ENCODE results near the gene MYOM3. TPM values are rescaled to one million over a fixed set of nuclear protein-coding genes. Genes with fewer than 3 reads are reported as not detected.

MYOM3 gene
- total and polyA plus RNA-seq, 2 of the 13 experiments (the other 11 are each of a cell fraction or from before 2014, with no cell fraction given) = 5.8 to 15.3 TPM

- TF ChIP-seq POGK (CRISPR knock-in tag; conservative IDR thresholded peaks at IDR 0.05) (peak; percentile 80; the same call in 1 of the 2 replicates), FOSL2 (CRISPR knock-in tag; IDR thresholded peaks at IDR 0.05) (peak; percentile 78), MAX (IDR thresholded peaks at IDR 0.05) (no peak), ZZZ3 (CRISPR knock-in tag; IDR thresholded peaks at IDR 0.05; ENCODE audit: borderline replicate concordance) (no peak), GATAD2A (CRISPR knock-in tag; IDR thresholded peaks at IDR 0.05) (peak; percentile 17; the same call in 1 of the 2 replicates), HOXA3 (CRISPR knock-in tag; IDR thresholded peaks at IDR 0.05) (0 out of 2 replicates have a peak, but pooled peaks have one; percentile 18), ELF3 (CRISPR knock-in tag; IDR thresholded peaks at IDR 0.05) (0 out of 2 replicates have a peak, but pooled peaks have one; percentile 15), NCOR1 (IDR thresholded peaks at IDR 0.05; ENCODE audit: borderline replicate concordance, low read length) (no peak), PATZ1 (CRISPR knock-in tag; IDR thresholded peaks at IDR 0.05) (0 out of 2 replicates have a peak, but pooled peaks have one; percentile 13), ZXDC (CRISPR knock-in tag; IDR thresholded peaks at IDR 0.05) (no peak), SP5 (CRISPR knock-in tag; IDR thresholded peaks at IDR 0.05; ENCODE audit: borderline replicate concordance, low read depth) (peak; percentile 48), THAP11 (CRISPR knock-in tag; IDR thresholded peaks at IDR 0.05) (no peak), RARA (CRISPR knock-in tag; IDR thresholded peaks at IDR 0.05) (peak; percentile 60; the same call in 1 of the 2 replicates), ZNF7 (CRISPR knock-in tag; IDR thresholded peaks at IDR 0.05) (no peak), LCORL (IDR thresholded peaks at IDR 0.05) (no peak), LCORL (CRISPR knock-in tag; IDR thresholded peaks at IDR 0.05) (peak; percentile 26), RCOR2 (CRISPR knock-in tag; IDR thresholded peaks at IDR 0.05) (0 out of 2 replicates have a peak, but pooled peaks have one; percentile 5), STAT5B (CRISPR knock-in tag; IDR thresholded peaks at IDR 0.05) (no peak), SALL1 (CRISPR knock-in tag; IDR thresholded peaks at IDR 0.05) (peak; percentile 28; the same call in 1 of the 2 replicates), ZNF501 (CRISPR knock-in tag; IDR thresholded peaks at IDR 0.05) (peak; percentile 38; the same call in 1 of the 2 replicates), ZNF138 (CRISPR knock-in tag; IDR thresholded peaks at IDR 0.05; ENCODE audit: low read depth) (no peak), ZNF652 (CRISPR knock-in tag; IDR thresholded peaks at IDR 0.05; ENCODE audit: borderline replicate concordance, low read depth) (no peak), ZNF709 (CRISPR knock-in tag; IDR thresholded peaks at IDR 0.05) (no peak), ZSCAN25 (CRISPR knock-in tag; IDR thresholded peaks at IDR 0.05) (peak; percentile 77), ZFX (CRISPR knock-in tag; IDR thresholded peaks at IDR 0.05; ENCODE audit: low read depth) (peak; percentile 47; the same call in 1 of the 2 replicates)
These were observed 5.9 kb upstream of the MYOM3 start (continued) for GRCh38 chr1:24117722-24118409.

Data from HepG2 (cell line).